Natural killer cell (primary cell): ENCODE measurements around the gene WWC1. TPM values are rescaled to one million over a fixed set of nuclear protein-coding genes. Genes with fewer than 3 reads are reported as not detected.

ENCODE experiments used
- ATAC-seq, 3 donors: fragments of 150-1000 bp in 2 of 3; fragments of 200-7000 bp in 1 of 3; cut with Tn5 transposase; 1 replicate in 1 of 3; 2 replicates in 2 of 3; pipeline ENCODE4 v1.10.0; 2021; ENCODE audit warnings: mild to moderate bottlenecking in 2 of 3, moderate library complexity in 2 of 3
- DNase-seq, 2 donors: peaks; one replicate each; pipeline versions ENCODE4 v3.0.0 to v3.0.0-alpha.2; 2013 to 2021; ENCODE audit warnings: mixed read lengths in 1 of 2
- H3K27ac ChIP-seq: one replicate; pipeline ENCODE4 v1.5.1; 2013; ENCODE audit warnings: mild to moderate bottlenecking, low read length
- H3K27me3 ChIP-seq: one replicate; pipeline ENCODE4 v1.6.1; 2013; ENCODE audit warnings: low read length; ENCODE audit not compliant: control insufficient read depth, insufficient read depth
- H3K36me3 ChIP-seq: one replicate; pipeline ENCODE4 v1.6.1; 2013; ENCODE audit warnings: low read length; ENCODE audit not compliant: control insufficient read depth, insufficient read depth
- H3K4me1 ChIP-seq: one replicate; pipeline ENCODE4 v1.6.1; 2013; ENCODE audit warnings: low read length; ENCODE audit not compliant: control insufficient read depth, insufficient read depth
- H3K4me3 ChIP-seq: one replicate; pipeline ENCODE4 v1.5.1; 2013; ENCODE audit warnings: low read length
- H3K9me3 ChIP-seq: one replicate; pipeline ENCODE4 v1.6.1; 2013; ENCODE audit warnings: low read length; ENCODE audit not compliant: control insufficient read depth, insufficient read depth
- H3K27ac Mint-ChIP-seq, 2 donors: one replicate each; pipeline ENCODE4 v1.8.0; 2022; ENCODE audit warnings: mild to moderate bottlenecking in 2 of 2, mixed read lengths in 2 of 2, moderate library complexity in 1 of 2
- H3K27me3 Mint-ChIP-seq, 2 donors: one replicate each; pipeline ENCODE4 v1.8.0; 2022; ENCODE audit warnings: low read depth in 2 of 2, mixed read lengths in 2 of 2
- H3K36me3 Mint-ChIP-seq: one replicate; pipeline ENCODE4 v1.8.0; 2022; ENCODE audit warnings: mixed read lengths
- H3K4me1 Mint-ChIP-seq, 2 donors: one replicate each; pipeline ENCODE4 v1.8.0; 2022; ENCODE audit warnings: mixed read lengths in 2 of 2
- H3K4me3 Mint-ChIP-seq: one replicate; pipeline ENCODE4 v1.8.0; 2022; ENCODE audit warnings: mild to moderate bottlenecking, moderate library complexity, mixed read lengths
- H3K9me3 Mint-ChIP-seq, 2 donors: one replicate each; pipeline ENCODE4 v1.8.0; 2022; ENCODE audit warnings: mixed read lengths in 2 of 2
- CTCF ChIP-seq: fragments of 200-600 bp; IDR thresholded peaks from one replicate; pipeline ENCODE4 v1.8.0; 2022; ENCODE audit warnings: antibody characterized with exemption
- WGBS: methylation state at CpG from one replicate; pipeline ENCODE4 v1.1.7; 2013; ENCODE audit warnings: missing lambda C conversion rate; ENCODE audit not compliant: insufficient coverage; 5-methylcytosine and 5-hydroxymethylcytosine counted together
- intact Hi-C: fragments of 100-400 bp; cut with micrococcal nuclease; formaldehyde crosslinking; loops from one replicate; pipeline ENCODE4 v1.14.2; 2022
- total RNA-seq, 4 donors: library from RNA; stranded (reverse); fragments of 120-200 nt in 1 of 4; gene quantifications; one replicate each; pipeline versions ENCODE4 v1.2.3 to v1.2.4, GENCODE V29; 2013 to 2022

The WWC1 gene
- total RNA-seq, 3 donors from 2014 or later (not counting 1 experiment from before 2014, with no cell fraction given) = 0.42 to 0.66 (median 0.53) TPM

DNA sequence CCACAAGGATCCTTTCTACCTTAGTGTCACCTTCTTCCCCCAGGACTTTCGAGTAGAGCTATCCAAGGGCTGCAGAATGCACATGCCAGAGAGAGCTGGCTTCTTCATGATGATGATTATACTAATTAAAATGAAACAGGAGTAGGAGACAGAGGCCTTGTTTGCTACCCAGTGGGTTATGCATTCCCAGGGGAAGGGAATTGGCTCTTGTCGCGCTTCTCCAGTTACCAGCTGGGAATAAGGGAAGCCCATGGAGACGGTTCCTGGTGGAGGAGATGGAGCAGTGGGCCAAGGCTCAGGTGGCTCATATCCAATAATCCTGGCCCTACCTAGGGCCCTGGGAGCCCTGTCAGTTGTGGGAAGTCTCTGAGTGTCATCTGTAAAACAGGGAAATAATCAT is 65.1 kb downstream of the WWC1 start:
- no peaks in the 10 kb centered on the region for H3K4me1 Mint-ChIP-seq
- TF ChIP-seq CTCF = no peak

DNA sequence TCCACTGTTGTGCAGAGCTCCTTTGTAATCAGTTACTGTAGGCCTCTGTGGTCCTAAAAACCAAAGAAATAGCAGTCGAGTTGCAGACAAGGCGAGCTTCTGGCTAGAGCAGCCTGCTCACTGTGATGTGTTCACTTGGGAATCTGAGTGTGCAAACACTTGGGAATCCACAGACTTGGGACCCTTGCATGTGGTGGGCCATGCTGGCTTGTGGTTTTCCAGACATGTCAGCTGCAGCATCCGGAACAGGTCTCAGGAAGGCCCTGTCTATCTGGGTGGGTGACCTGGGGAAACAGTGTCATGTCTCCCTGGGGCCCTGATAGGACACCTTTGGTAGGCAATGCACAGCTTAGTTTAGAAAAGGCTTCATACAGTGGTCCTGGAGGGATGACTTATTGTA is 66.4 kb downstream of the WWC1 start:
- 82% methylated on average over 3 of the region's 3 CpGs for WGBS
- Histone ChIP-seq H3K27me3 (no peaks in the 10 kb centered on the region), H3K9me3 (no peaks in the 10 kb centered on the region), H3K27ac (no peak overlapping the region), H3K4me3 (no peak overlapping the region), H3K4me1 (no peaks in the 10 kb centered on the region), H3K36me3 (no peaks in the 10 kb centered on the region)
- intact Hi-C loops = no loop called here
- TF ChIP-seq CTCF = no peak
- ATAC-seq = peak in 1 of 3 donors; percentile 7
- Mint-ChIP-seq H3K36me3 (no peaks in the 10 kb centered on the region), H3K27ac (no peak overlapping the region), H3K4me3 (no peak overlapping the region), H3K9me3 (no peaks in the 10 kb centered on the region), H3K4me1 (no peaks in the 10 kb centered on the region), H3K27me3 (peaks cover 0 to 5% of the 10 kb centered on the region in 2 donors)
- DNase-seq = no peak

More for the DNA sequence above, 65.1 kb downstream of the WWC1 start:
- Histone ChIP-seq H3K4me1 (no peaks in the 10 kb centered on the region), H3K36me3 (no peaks in the 10 kb centered on the region), H3K9me3 (no peaks in the 10 kb centered on the region), H3K27me3 (no peaks in the 10 kb centered on the region), H3K4me3 (no peak overlapping the region), H3K27ac (no peak overlapping the region)
- Mint-ChIP-seq H3K36me3 (no peaks in the 10 kb centered on the region), H3K9me3 (no peaks in the 10 kb centered on the region), H3K27ac (no peak overlapping the region), H3K27me3 (no peaks in the 10 kb centered on the region), H3K4me3 (no peak overlapping the region)
- 89% methylated on average over 4 of the region's 4 CpGs for WGBS
- no peak for ATAC-seq
- intact Hi-C loops = no loop called here
- DNase-seq = no peak

DNA sequence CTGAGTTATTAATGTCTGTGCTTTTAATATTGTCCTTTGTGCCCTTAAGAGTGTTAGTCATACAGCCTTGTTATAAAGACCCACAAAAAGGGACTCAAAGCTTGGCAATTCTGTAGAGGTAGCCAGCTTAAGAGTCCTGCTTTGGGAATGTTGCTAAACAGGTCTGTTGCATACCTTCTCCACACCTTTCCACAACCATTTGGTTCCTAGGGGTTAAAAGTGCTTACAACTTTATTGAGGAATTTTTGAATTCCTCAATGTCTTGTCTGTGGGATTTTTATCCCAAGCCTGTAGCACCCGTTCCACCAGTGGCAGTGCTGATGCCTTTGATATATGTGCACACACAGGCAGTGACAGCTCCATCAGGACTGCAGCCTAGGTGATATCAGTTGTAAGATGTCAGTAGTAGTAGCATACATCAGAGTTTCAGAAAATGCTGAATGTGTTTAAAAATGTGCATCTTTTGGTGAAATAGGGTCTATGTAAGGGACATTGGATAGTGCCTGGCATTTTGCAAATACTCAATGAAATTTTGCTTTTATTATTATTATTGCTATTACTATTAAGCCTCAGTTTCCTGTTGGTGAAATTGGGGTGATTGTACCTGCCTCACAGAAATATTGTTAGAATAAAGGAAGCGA is 68.5 kb downstream of the WWC1 start:
- H3K27me3 ChIP-seq = no peaks in the 10 kb centered on the region
- no peaks in the 10 kb centered on the region for H3K9me3 Mint-ChIP-seq
- no peaks in the 10 kb centered on the region for H3K36me3 Mint-ChIP-seq

More for the DNA sequence above, 68.5 kb downstream of the WWC1 start:
- Histone ChIP-seq H3K9me3 (no peaks in the 10 kb centered on the region), H3K36me3 (no peaks in the 10 kb centered on the region), H3K4me1 (no peaks in the 10 kb centered on the region), H3K4me3 (no peak overlapping the region), H3K27ac (no peak overlapping the region)
- WGBS = 78% methylated on average over 2 of the region's 2 CpGs
- no peak for ATAC-seq
- H3K27me3 Mint-ChIP-seq = peaks cover 3 to 5% of the 10 kb centered on the region in 2 donors
- no peak for TF ChIP-seq CTCF
- H3K4me1 Mint-ChIP-seq = no peaks in the 10 kb centered on the region
- intact Hi-C loops = no loop called here
- DNase-seq = no peak
- H3K27ac Mint-ChIP-seq = no peak overlapping the region
- H3K4me3 Mint-ChIP-seq = no peak overlapping the region
